MM.1S (cell line): ENCODE measurements around the gene ACSF3.

Source experiments
- CTCF ChIP-seq: fragments of 300-600 bp; sonication (generic); IDR thresholded peaks from 2 replicates; pipeline ENCODE4 v1.5.1; 2016; ENCODE audit warnings: antibody characterized with exemption, low read length, mixed read lengths
- EZH2 ChIP-seq: fragments of 300-600 bp; sonication (generic); optimal IDR thresholded peaks from 2 replicates; pipeline ENCODE3; 2017; ENCODE audit warnings: low read depth, mild to moderate bottlenecking, antibody characterized with exemption, low read length, mixed read lengths
- EZH2phosphoT487 ChIP-seq: fragments of 300-600 bp; sonication (generic); IDR thresholded peaks from 2 replicates; pipeline ENCODE4 v1.6.1; 2018; ENCODE audit warnings: antibody characterized with exemption, low read length

- TF ChIP-seq CTCF: no peak
- TF ChIP-seq EZH2: no peak
- TF ChIP-seq EZH2phosphoT487: no peak
Measured at GRCh38 chr16:89179148-89179484, 85.5 kb downstream of the ACSF3 start.
